Erythroblast (primary cell): ENCODE data around the gene WT1.

ENCODE experiments used
- GATA1 ChIP-seq: IDR thresholded peaks from 2 replicates; pipeline ENCODE4 v1.6.1; 2011; ENCODE audit warnings: low read depth, mild to moderate bottlenecking, control low read depth, low read length, moderate library complexity
- POLR2A ChIP-seq: IDR thresholded peaks from 2 replicates; pipeline ENCODE4 v1.6.1; 2011; ENCODE audit warnings: mild to moderate bottlenecking, low read length

DNA sequence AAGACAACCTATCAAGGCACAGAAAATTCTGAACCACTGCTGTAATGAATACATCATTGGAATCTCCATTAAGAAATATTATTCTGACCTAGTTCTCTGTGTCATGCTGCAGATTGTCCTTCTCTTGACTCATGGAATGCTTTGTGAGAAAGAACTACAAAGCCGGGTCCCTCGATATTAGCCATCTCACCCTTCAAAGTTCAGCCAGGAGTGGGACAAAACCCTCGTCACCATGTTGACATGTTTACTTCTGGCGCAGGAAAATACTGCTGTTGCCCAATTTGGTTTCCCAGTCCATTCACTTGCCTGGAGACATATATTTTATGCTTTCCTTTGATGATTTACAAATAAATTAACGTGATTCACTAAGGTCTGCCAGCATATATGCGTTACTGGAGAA, 10.9 kb upstream of the WT1 start:
- TF ChIP-seq GATA1 (no peak), POLR2A (no peak)
